ENCODE results near the gene GALNS.

Gene GALNS

DNA sequence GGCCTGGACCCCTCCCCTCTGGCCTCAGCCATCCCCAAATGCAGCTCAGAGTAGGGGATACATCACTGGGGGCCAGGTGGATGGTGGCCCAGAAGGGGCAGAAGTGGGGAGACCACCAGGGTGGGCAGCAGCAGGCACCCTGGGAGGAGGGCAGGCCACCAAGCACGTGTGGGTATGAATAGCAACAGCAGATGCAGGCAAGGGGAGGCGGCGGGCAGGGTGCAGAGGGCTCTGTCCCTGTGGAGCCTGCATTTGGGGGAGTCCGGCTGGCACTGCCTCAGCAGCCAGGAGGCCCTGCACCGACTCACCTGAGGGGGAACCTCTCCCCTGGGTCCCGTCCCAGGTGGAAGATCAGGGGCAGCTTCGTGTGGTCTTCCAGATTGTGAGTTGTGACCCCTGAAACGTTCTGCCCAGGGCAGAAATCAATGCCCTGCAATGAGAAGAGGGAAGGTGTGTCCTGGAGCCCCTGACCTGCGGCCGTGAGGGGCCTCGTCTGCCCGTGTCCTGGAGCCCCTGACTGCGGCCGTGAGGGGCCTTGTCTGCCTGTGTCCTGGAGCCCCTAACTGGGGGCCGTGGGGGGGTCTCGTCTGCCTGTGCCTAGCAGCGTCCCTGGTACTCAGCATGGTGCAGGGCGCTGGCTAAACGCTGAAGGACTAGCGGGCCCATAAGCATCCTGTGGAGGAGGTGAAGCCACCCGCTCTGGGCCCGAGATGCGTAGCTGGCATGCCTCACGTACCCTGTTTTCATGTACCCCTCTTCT lies 34.3 kb downstream of the GALNS start:
- H3K36me3 ChIP-seq (ENCODE audit: control insufficient read depth in 2 of 2, insufficient read depth in 2 of 2, low read length in 2 of 2), result peaks cover 7 to 19% of the 10 kb centered on the region in 2 donors

DNA sequence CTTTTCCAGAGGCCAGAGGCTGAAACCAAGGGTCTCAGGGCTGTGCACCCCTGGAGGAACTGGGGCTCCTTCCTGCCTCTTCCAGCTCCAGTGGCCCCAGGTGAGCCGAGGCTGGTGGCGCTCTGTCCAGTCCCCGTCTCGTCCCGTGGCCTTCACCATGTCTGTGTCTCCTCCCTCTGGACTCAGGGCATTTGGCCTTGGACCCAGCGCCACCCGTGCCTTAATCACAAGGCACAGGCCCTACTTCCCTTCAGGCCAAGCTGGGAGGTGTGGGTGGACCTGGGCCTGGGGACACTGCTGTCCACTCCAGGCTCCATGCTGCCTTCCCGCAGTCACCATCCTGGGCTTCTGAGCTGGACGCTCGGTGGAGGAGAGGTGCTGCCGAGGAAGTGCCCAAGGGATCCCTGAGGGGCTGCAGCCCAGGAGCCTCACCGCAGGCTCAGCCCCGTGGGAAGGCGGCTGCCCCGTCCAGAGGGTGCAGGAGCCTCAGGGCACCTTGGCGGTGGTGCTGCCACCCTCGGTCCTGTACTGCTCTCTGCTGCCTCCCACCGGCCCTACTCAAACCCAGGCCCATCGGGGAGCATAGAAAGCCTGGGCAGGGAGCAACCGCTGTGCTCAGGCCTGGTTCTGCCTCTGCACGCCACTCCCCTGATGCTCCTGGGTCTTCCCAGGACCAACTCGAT lies 35.4 kb downstream of the GALNS start:
- Histone ChIP-seq H3K36me3 (ENCODE audit: control insufficient read depth in 2 of 2, insufficient read depth in 2 of 2, low read length in 2 of 2) (peaks cover 7 to 16% of the 10 kb centered on the region in 2 donors), H3K4me1 (ENCODE audit: control insufficient read depth, insufficient read depth, low read length) (no peaks in the 10 kb centered on the region)

More for the DNA sequence above, 34.3 kb downstream of the GALNS start:
- H3K9ac ChIP-seq (ENCODE audit: low read length in 2 of 2), result no peak overlapping the region
- no peaks in the 10 kb centered on the region for H3K27me3 ChIP-seq (ENCODE audit: control insufficient read depth in 1 of 2, insufficient read depth in 2 of 2, low read length in 2 of 2)
- H3K4me1 ChIP-seq (ENCODE audit: control insufficient read depth, insufficient read depth, low read length), result no peaks in the 10 kb centered on the region
- no peaks in the 10 kb centered on the region for H3K9me3 ChIP-seq (ENCODE audit: control insufficient read depth in 2 of 2, low read length in 2 of 2)
- no peak overlapping the region for H3K27ac ChIP-seq (ENCODE audit: low read length)
- H3K4me3 ChIP-seq (ENCODE audit: low read length in 2 of 2), result no peak overlapping the region

DNA sequence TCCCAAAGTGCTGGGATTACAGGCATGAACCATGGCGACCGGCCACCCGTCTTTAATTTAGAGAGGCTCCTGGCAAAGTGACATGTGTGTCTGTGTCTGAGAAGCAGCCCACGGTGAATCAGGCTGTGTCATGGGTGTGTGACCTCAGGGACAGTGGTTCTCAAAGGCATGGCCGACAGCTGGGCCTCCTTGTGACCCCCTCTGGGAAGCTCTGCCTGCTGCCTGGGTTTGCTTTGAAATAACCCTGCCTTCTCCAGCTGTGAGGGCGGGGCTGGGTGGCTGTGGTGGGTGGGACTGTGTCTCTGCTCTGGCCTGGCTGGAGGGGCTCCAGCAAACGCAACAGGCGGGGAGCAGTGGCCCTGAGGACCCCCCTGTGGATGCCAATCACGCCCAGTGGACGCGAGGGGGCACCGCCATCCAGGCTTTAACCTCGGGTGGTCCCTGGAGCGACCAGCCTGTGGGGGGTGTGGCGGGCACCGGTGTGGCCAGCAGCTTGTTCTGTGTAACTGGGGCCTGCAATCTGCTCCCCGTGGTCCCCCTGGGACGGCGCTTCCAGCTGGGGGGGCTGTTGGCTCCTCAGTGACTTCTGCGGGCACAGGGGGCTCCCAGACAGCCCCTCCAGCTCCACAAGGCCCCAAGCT lies 36.2 kb downstream of the GALNS start:
- no peak overlapping the region for H3K9ac ChIP-seq (ENCODE audit: low read length in 2 of 2)
- no peaks in the 10 kb centered on the region for H3K27me3 ChIP-seq (ENCODE audit: control insufficient read depth in 1 of 2, insufficient read depth in 2 of 2, low read length in 2 of 2)
- peaks cover 7 to 16% of the 10 kb centered on the region in 2 donors for H3K36me3 ChIP-seq (ENCODE audit: control insufficient read depth in 2 of 2, insufficient read depth in 2 of 2, low read length in 2 of 2)
- H3K4me1 ChIP-seq (ENCODE audit: control insufficient read depth, insufficient read depth, low read length), result no peaks in the 10 kb centered on the region
- H3K9me3 ChIP-seq (ENCODE audit: control insufficient read depth in 2 of 2, low read length in 2 of 2), result no peaks in the 10 kb centered on the region
- no peak overlapping the region for H3K4me3 ChIP-seq (ENCODE audit: low read length in 2 of 2)
- H3K27ac ChIP-seq (ENCODE audit: low read length), result no peak overlapping the region

More for the DNA sequence above, 35.4 kb downstream of the GALNS start:
- Histone ChIP-seq H3K27ac (ENCODE audit: low read length) (no peak overlapping the region), H3K4me3 (ENCODE audit: low read length in 2 of 2) (no peak overlapping the region), H3K9me3 (ENCODE audit: control insufficient read depth in 2 of 2, low read length in 2 of 2) (no peaks in the 10 kb centered on the region), H3K9ac (ENCODE audit: low read length in 2 of 2) (no peak overlapping the region), H3K27me3 (ENCODE audit: control insufficient read depth in 1 of 2, insufficient read depth in 2 of 2, low read length in 2 of 2) (no peaks in the 10 kb centered on the region)

DNA sequence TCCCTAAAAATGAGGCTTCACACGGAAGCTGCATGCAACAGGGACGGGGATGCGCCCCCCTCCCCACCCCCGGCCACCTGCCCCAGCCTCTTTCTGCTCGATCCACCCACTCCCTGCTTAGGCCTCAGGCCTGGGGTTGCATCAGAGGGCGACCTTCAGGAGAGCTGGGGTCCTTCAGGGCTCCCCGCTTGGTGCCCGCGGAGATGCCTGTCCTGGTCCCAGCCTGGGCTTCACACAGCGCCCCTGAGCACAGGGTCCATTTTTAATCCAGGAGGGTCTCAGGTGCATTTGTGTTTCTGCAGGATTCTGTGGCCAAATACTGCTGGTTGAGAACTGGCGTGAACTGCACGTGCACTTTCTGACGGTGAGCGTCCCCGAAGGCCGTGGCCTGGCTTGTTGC lies 37.6 kb downstream of the GALNS start:
- H3K4me3 ChIP-seq (ENCODE audit: low read length in 2 of 2), result no peak overlapping the region
- no peaks in the 10 kb centered on the region for H3K27me3 ChIP-seq (ENCODE audit: control insufficient read depth in 1 of 2, insufficient read depth in 2 of 2, low read length in 2 of 2)
- H3K27ac ChIP-seq (ENCODE audit: low read length), result no peak overlapping the region
- no peak overlapping the region for H3K9ac ChIP-seq (ENCODE audit: low read length in 2 of 2)
- H3K4me1 ChIP-seq (ENCODE audit: control insufficient read depth, insufficient read depth, low read length), result no peaks in the 10 kb centered on the region
- H3K36me3 ChIP-seq (ENCODE audit: control insufficient read depth in 2 of 2, insufficient read depth in 2 of 2, low read length in 2 of 2), result peaks cover 3 to 13% of the 10 kb centered on the region in 2 donors
- no peaks in the 10 kb centered on the region for H3K9me3 ChIP-seq (ENCODE audit: control insufficient read depth in 2 of 2, low read length in 2 of 2)

GRCh38 chr16:88818575-88818874 lies 38.2 kb downstream of the GALNS start:
- Histone ChIP-seq H3K4me3 (ENCODE audit: low read length in 2 of 2) (no peak overlapping the region), H3K9ac (ENCODE audit: low read length in 2 of 2) (no peak overlapping the region), H3K4me1 (ENCODE audit: control insufficient read depth, insufficient read depth, low read length) (no peaks in the 10 kb centered on the region), H3K36me3 (ENCODE audit: control insufficient read depth in 2 of 2, insufficient read depth in 2 of 2, low read length in 2 of 2) (peaks cover 3 to 12% of the 10 kb centered on the region in 2 donors), H3K27me3 (ENCODE audit: control insufficient read depth in 1 of 2, insufficient read depth in 2 of 2, low read length in 2 of 2) (no peaks in the 10 kb centered on the region), H3K27ac (ENCODE audit: low read length) (no peak overlapping the region), H3K9me3 (ENCODE audit: control insufficient read depth in 2 of 2, low read length in 2 of 2) (no peaks in the 10 kb centered on the region)

GRCh38 chr16:88817785-88818574 lies 38.8 kb downstream of the GALNS start:
- H3K9ac ChIP-seq (ENCODE audit: low read length in 2 of 2), result no peak overlapping the region
- H3K27ac ChIP-seq (ENCODE audit: low read length), result no peak overlapping the region
- no peaks in the 10 kb centered on the region for H3K4me1 ChIP-seq (ENCODE audit: control insufficient read depth, insufficient read depth, low read length)
- H3K36me3 ChIP-seq (ENCODE audit: control insufficient read depth in 2 of 2, insufficient read depth in 2 of 2, low read length in 2 of 2), result peaks cover 1 to 11% of the 10 kb centered on the region in 2 donors
- no peaks in the 10 kb centered on the region for H3K9me3 ChIP-seq (ENCODE audit: control insufficient read depth in 2 of 2, low read length in 2 of 2)
- H3K4me3 ChIP-seq (ENCODE audit: low read length in 2 of 2), result no peak overlapping the region
- H3K27me3 ChIP-seq (ENCODE audit: control insufficient read depth in 1 of 2, insufficient read depth in 2 of 2, low read length in 2 of 2), result no peaks in the 10 kb centered on the region

GRCh38 chr16:88816736-88817535 lies 39.8 kb downstream of the GALNS start:
- peaks cover 0 to 3% of the 10 kb centered on the region in 2 donors for H3K36me3 ChIP-seq (ENCODE audit: control insufficient read depth in 2 of 2, insufficient read depth in 2 of 2, low read length in 2 of 2)
- no peak overlapping the region for H3K27ac ChIP-seq (ENCODE audit: low read length)
- no peaks in the 10 kb centered on the region for H3K27me3 ChIP-seq (ENCODE audit: control insufficient read depth in 1 of 2, insufficient read depth in 2 of 2, low read length in 2 of 2)
- H3K9me3 ChIP-seq (ENCODE audit: control insufficient read depth in 2 of 2, low read length in 2 of 2), result no peaks in the 10 kb centered on the region
- H3K4me1 ChIP-seq (ENCODE audit: control insufficient read depth, insufficient read depth, low read length), result peaks cover 6% of the 10 kb centered on the region
- no peak overlapping the region for H3K4me3 ChIP-seq (ENCODE audit: low read length in 2 of 2)
- no peak overlapping the region for H3K9ac ChIP-seq (ENCODE audit: low read length in 2 of 2)

GRCh38 chr16:88815901-88816589 lies 40.7 kb downstream of the GALNS start:
- H3K4me1 ChIP-seq (ENCODE audit: control insufficient read depth, insufficient read depth, low read length), result peaks cover 9% of the 10 kb centered on the region
- H3K9me3 ChIP-seq (ENCODE audit: control insufficient read depth in 2 of 2, low read length in 2 of 2), result no peaks in the 10 kb centered on the region
- H3K4me3 ChIP-seq (ENCODE audit: low read length in 2 of 2), result no peak overlapping the region
- H3K9ac ChIP-seq (ENCODE audit: low read length in 2 of 2), result no peak overlapping the region
- peaks cover 0 to under 1% of the 10 kb centered on the region in 2 donors for H3K36me3 ChIP-seq (ENCODE audit: control insufficient read depth in 2 of 2, insufficient read depth in 2 of 2, low read length in 2 of 2)
- H3K27me3 ChIP-seq (ENCODE audit: control insufficient read depth in 1 of 2, insufficient read depth in 2 of 2, low read length in 2 of 2), result no peaks in the 10 kb centered on the region
- H3K27ac ChIP-seq (ENCODE audit: low read length), result no peak overlapping the region

DNA sequence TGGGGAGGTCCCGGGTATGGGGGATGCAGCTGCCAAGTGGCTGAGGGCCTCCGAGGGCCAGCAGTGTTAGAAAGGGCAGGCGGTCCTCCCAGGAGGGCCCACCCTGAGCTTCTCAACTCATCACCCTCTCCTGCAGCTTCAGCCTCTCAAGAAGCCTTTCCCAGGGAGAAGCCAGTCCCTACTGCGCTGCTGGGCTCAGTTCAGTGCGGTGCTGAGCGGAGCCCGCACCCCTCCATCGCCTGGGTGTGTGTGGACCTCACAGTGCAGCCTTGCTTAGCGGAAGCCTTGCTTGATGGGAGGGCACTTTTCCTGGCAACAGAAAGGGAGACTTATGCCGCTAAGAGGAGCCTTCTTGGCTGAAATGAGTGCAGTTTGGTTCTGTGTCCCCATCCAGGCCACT lies 41.5 kb downstream of the GALNS start:
- H3K27me3 ChIP-seq (ENCODE audit: control insufficient read depth in 1 of 2, insufficient read depth in 2 of 2, low read length in 2 of 2), result no peaks in the 10 kb centered on the region
- no peak overlapping the region for H3K27ac ChIP-seq (ENCODE audit: low read length)
- peaks cover 17% of the 10 kb centered on the region for H3K4me1 ChIP-seq (ENCODE audit: control insufficient read depth, insufficient read depth, low read length)
- no peaks in the 10 kb centered on the region for H3K36me3 ChIP-seq (ENCODE audit: control insufficient read depth in 2 of 2, insufficient read depth in 2 of 2, low read length in 2 of 2)
- H3K9me3 ChIP-seq (ENCODE audit: control insufficient read depth in 2 of 2, low read length in 2 of 2), result no peaks in the 10 kb centered on the region
- H3K9ac ChIP-seq (ENCODE audit: low read length in 2 of 2), result no peak overlapping the region
- H3K4me3 ChIP-seq (ENCODE audit: low read length in 2 of 2), result no peak overlapping the region
